Keratinocyte (primary cell): ENCODE results near the gene WDR93. TPM values are rescaled to one million over a fixed set of nuclear protein-coding genes. Genes with fewer than 3 reads are reported as not detected.

ENCODE experiments used
- DNase-seq: peaks from one replicate; pipeline ENCODE4 v3.0.0-alpha.2; 2011; ENCODE audit warnings: low read depth, missing footprints, low spot score
- FAIRE-seq: peaks from 2 replicates; lab custom pipeline; 2011; peaks lifted over from hg19 to GRCh38; lab: Jason Lieb, UNC
- H2AFZ ChIP-seq: 2 replicates; pipeline ENCODE4 v1.6.0; 2012; ENCODE audit warnings: low read length, control low read depth, inconsistent platforms; ENCODE audit not compliant: control insufficient read depth
- H3K27ac ChIP-seq: 2 replicates; pipeline ENCODE4 v1.5.1; 2011; ENCODE audit warnings: low read length; ENCODE audit not compliant: control insufficient read depth, insufficient read depth
- H3K27me3 ChIP-seq: 3 replicates; pipeline ENCODE4 v1.6.0; 2011; ENCODE audit warnings: low read length; ENCODE audit not compliant: control insufficient read depth, insufficient read depth; ENCODE audit errors: extremely low read depth
- H3K36me3 ChIP-seq, 2 experiments: 2 replicates in 1 of 2; 3 replicates in 1 of 2; pipeline ENCODE4 v1.5.1; 2011; ENCODE audit warnings: low read length in 2 of 2, mild to moderate bottlenecking in 1 of 2; ENCODE audit not compliant: control insufficient read depth in 2 of 2, insufficient read depth in 2 of 2; ENCODE audit errors: extremely low read depth in 1 of 2
- H3K4me1 ChIP-seq: 3 replicates; pipeline ENCODE4 v1.5.1; 2011; ENCODE audit warnings: low read length; ENCODE audit not compliant: control insufficient read depth, insufficient read depth; ENCODE audit errors: extremely low read depth
- H3K4me2 ChIP-seq: 3 replicates; pipeline ENCODE4 v1.6.0; 2011; ENCODE audit warnings: low read depth, low read length; ENCODE audit not compliant: control insufficient read depth, insufficient read depth; ENCODE audit errors: extremely low read depth
- H3K4me3 ChIP-seq, 3 experiments: fragments of 200-600 bp in 1 of 3; sonication (generic) in 1 of 3; 2 replicates in 2 of 3; 3 replicates in 1 of 3; pipeline ENCODE4 v1.5.1; 2011 to 2016; ENCODE audit warnings: low read length in 3 of 3, mild to moderate bottlenecking in 3 of 3, control low read depth in 2 of 3, inconsistent platforms in 1 of 3, low read depth in 1 of 3, mixed read lengths in 1 of 3, mixed run types in 1 of 3, moderate library complexity in 1 of 3; ENCODE audit not compliant: control insufficient read depth in 2 of 3, insufficient read depth in 2 of 3; ENCODE audit errors: extremely low read depth in 1 of 3
- H3K79me2 ChIP-seq: 2 replicates; pipeline ENCODE4 v1.6.0; 2012; ENCODE audit warnings: low read length; ENCODE audit not compliant: control insufficient read depth, insufficient read depth
- H3K9ac ChIP-seq: 3 replicates; pipeline ENCODE4 v1.6.0; 2011; ENCODE audit warnings: low read length; ENCODE audit not compliant: control insufficient read depth, insufficient read depth; ENCODE audit errors: extremely low read depth
- H3K9me1 ChIP-seq: 3 replicates; pipeline ENCODE4 v1.6.0; 2011; ENCODE audit warnings: low read length; ENCODE audit not compliant: control insufficient read depth, insufficient read depth; ENCODE audit errors: extremely low read depth
- H3K9me3 ChIP-seq: 2 replicates; pipeline ENCODE4 v1.5.1; 2012; ENCODE audit warnings: low read depth, low read length; ENCODE audit not compliant: control insufficient read depth
- H4K20me1 ChIP-seq: 3 replicates; pipeline ENCODE4 v1.6.0; 2011; ENCODE audit warnings: low read length; ENCODE audit not compliant: control insufficient read depth, insufficient read depth; ENCODE audit errors: extremely low read depth
- CTCF ChIP-seq, 3 experiments: IDR thresholded peaks in 1 of 3; conservative IDR thresholded peaks in 1 of 3; optimal IDR thresholded peaks in 1 of 3; 2 replicates in 2 of 3; 3 replicates in 1 of 3; pipeline versions ENCODE3 to v1.5.1; 2011; ENCODE audit warnings: low read length in 3 of 3, mild to moderate bottlenecking in 3 of 3, moderate library complexity in 2 of 3, control low read depth in 1 of 3, inconsistent platforms in 1 of 3; ENCODE audit not compliant: insufficient read depth in 2 of 3; ENCODE audit errors: extremely low read depth in 1 of 3
- EZH2 ChIP-seq: IDR thresholded peaks from one replicate; pipeline ENCODE4 v1.6.1; 2012; ENCODE audit warnings: inconsistent platforms, mild to moderate bottlenecking, low read length, moderate library complexity
- dilution Hi-C: fragments of 300-500 bp; cut with MboI; formaldehyde crosslinking; loops from one replicate; pipeline ENCODE4 v1.7.0; 2020; ENCODE audit warnings: low sequenced_read_pairs; ENCODE audit not compliant: extremely low pct_ligation_motif_present
- polyA plus RNA-seq, 5 experiments: library from polyadenylated mRNA; depleted of rRNA in 3 of 5; stranded (reverse) in 3 of 5; stranded (forward) in 1 of 5; unstranded in 1 of 5; fragments of >200 nt; gene quantifications; 1 replicate in 1 of 5; 2 replicates in 3 of 5; 3 replicates in 1 of 5; pipeline versions ENCODE4 v1.2.1 to v1.2.3, GENCODE V29; 2011 to 2012; ENCODE audit warnings: missing spikeins in 2 of 5, low read depth in 1 of 5, low replicate concordance in 1 of 5

Gene WDR93
- polyA plus RNA-seq, 1 donor (not counting 4 experiments of a cell fraction or from before 2014, with no cell fraction given): 0.05 TPM

- Histone ChIP-seq H3K9ac (no peak overlapping the region), H2AFZ (peak overlapping the region; percentile 43)
- no peak for DNase-seq
These were observed 70.6 kb downstream of the WDR93 start for GRCh38 chr15:89761009-89761831.

GRCh38 chr15:89761929-89762328, 71.3 kb downstream of the WDR93 start:
- no peaks in the 10 kb centered on the region for H3K36me3 ChIP-seq
- no peak overlapping the region for H3K27ac ChIP-seq
- no peak overlapping the region for H3K4me3 ChIP-seq
- peaks cover 15% of the 10 kb centered on the region for H3K4me1 ChIP-seq
- H3K9me3 ChIP-seq: no peaks in the 10 kb centered on the region
- dilution Hi-C loops: loop anchor here (25.0 kb wide), 1 partner anchor 100 kb away; no protein-coding TSS in a partner anchor
- no peak overlapping the region for H3K4me2 ChIP-seq
- no peak for TF ChIP-seq EZH2
- no peak for TF ChIP-seq CTCF (optimal IDR thresholded peaks at IDR 0.05 in 1 of 3, IDR thresholded peaks at IDR 0.05 in 1 of 3, conservative IDR thresholded peaks at IDR 0.05 in 1 of 3; ENCODE audit: extremely low read depth in 1 of 3, insufficient read depth in 2 of 3, low read length in 3 of 3)
- DNase-seq (no peak), FAIRE-seq (no peak)
- H4K20me1 ChIP-seq: no peaks in the 10 kb centered on the region
- no peak overlapping the region for H3K9ac ChIP-seq
- no peaks in the 10 kb centered on the region for H3K9me1 ChIP-seq
- peak overlapping the region; percentile 69 for H2AFZ ChIP-seq
- no peaks in the 10 kb centered on the region for H3K27me3 ChIP-seq
- H3K79me2 ChIP-seq: no peaks in the 10 kb centered on the region

More at GRCh38 chr15:89761009-89761831, 70.6 kb downstream of the WDR93 start:
- Histone ChIP-seq H3K27ac (no peak overlapping the region), H3K4me2 (no peak overlapping the region), H3K9me1 (no peaks in the 10 kb centered on the region), H3K79me2 (no peaks in the 10 kb centered on the region), H3K36me3 (no peaks in the 10 kb centered on the region), H3K9me3 (no peaks in the 10 kb centered on the region), H3K4me1 (peaks cover 15% of the 10 kb centered on the region), H4K20me1 (no peaks in the 10 kb centered on the region), H3K4me3 (no peak overlapping the region), H3K27me3 (no peaks in the 10 kb centered on the region)
- no peak for TF ChIP-seq EZH2
- no peak for TF ChIP-seq CTCF (optimal IDR thresholded peaks at IDR 0.05 in 1 of 3, IDR thresholded peaks at IDR 0.05 in 1 of 3, conservative IDR thresholded peaks at IDR 0.05 in 1 of 3; ENCODE audit: extremely low read depth in 1 of 3, insufficient read depth in 2 of 3, low read length in 3 of 3)
- no peak for FAIRE-seq
- dilution Hi-C loops: loop anchor here (25.0 kb wide), 1 partner anchor 101 kb away; no protein-coding TSS in a partner anchor
